ENCODE results near the gene HOXA6. TPM values are rescaled to one million over a fixed set of nuclear protein-coding genes. Genes with fewer than 3 reads are reported as not detected.

Gene HOXA6
- total RNA-seq, 1 experiment from 2014 or later = 12.7 TPM

DNA sequence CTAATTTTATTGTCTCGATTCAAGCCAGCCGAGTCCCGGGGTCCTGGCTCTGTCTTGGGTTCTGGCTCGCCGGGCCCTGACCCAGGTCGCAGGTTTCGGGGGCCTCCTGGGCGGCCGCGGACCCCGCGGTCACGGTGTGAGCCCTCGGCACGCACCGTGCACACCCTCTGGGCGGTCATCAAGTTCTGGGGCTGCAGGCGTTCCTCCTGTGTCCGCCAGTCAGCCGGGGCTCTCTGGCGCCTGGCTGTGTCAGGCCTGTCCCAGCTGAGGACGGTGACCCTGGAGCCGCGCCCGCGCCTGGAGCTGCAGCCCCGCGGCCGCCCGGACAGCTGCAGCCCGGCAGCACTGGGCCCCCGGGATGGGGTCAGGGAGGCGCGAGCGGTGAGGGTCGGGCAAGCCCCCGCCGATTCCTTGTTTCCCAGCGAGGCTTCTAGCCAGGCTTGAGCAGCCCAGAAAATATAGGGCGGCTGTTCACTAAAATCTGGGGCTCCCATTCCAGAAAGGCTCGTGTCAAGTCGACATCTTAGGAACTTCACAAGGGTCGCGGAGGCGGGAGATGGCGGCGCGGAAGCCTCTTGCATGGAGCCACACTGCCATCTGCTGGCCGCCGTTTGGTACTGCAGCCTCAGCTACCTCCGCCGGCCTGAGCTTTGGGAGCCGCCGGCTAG is 13.1 kb upstream of the HOXA6 start:
- Histone ChIP-seq H3K4me3 (replicated peaks in 1 of 2; ENCODE audit: low read depth in 1 of 2, low read length in 2 of 2) (peak overlapping the region; percentile 49 to 77), H3K4me1 (ENCODE audit: control insufficient read depth in 1 of 2, insufficient read depth in 2 of 2, low read length in 2 of 2) (peaks cover 14 to 53% of the 10 kb centered on the region in 2 experiments), H3K27ac (ENCODE audit: low read depth, low read length) (peak overlapping the region; percentile 91), H3K36me3 (ENCODE audit: control insufficient read depth in 1 of 2, insufficient read depth in 2 of 2, low read length in 2 of 2) (peaks cover 0 to 4% of the 10 kb centered on the region in 2 experiments; a peak in 1 of 4 replicates), H3K9ac (ENCODE audit: low read length) (peak overlapping the region; percentile 89), H3K27me3 (ENCODE audit: insufficient read depth, low read length) (no peaks in the 10 kb centered on the region), H3K4me2 (ENCODE audit: low read length) (peak overlapping the region; percentile 97), H3K79me2 (ENCODE audit: insufficient read depth, low read length) (peaks cover 47% of the 10 kb centered on the region), H3K9me2 (ENCODE audit: insufficient read depth) (no peaks in the 10 kb centered on the region), H3K9me3 (ENCODE audit: control insufficient read depth in 1 of 2, insufficient read depth in 1 of 2, low read depth in 1 of 2, low read length in 2 of 2) (no peaks in the 10 kb centered on the region), H2AFZ (ENCODE audit: low read depth, low read length, poor library complexity, severe bottlenecking) (peak overlapping the region; percentile 39), H4K20me1 (ENCODE audit: insufficient read depth) (no peaks in the 10 kb centered on the region)
- DNase-seq (ENCODE audit: low read depth, low spot score) (no peak), ATAC-seq (peak; percentile 41)
- RAD21 ChIA-PET (ENCODE audit: low non-redundant PET in 1 of 2, low total read pairs in 2 of 2, uncharacterized antibody in 2 of 2, unreplicated experiment in 2 of 2) = interaction anchor here (0.6 to 2.1 kb wide), 11 partner anchors 9 to 791 kb away, joined by 3 to 12 read pairs (median 4); partner anchors contain the start of gene HOXA6 (in 1 of the 2)
- CTCF ChIA-PET = interaction anchor here (0.6 to 3.4 kb wide), 25 partner anchors 8 to 1300 kb away, joined by 3 to 62 read pairs (median 4); partner anchors contain the start of gene HOXA3
- POLR2A ChIA-PET = interaction anchor here (0.7 to 1.4 kb wide), 4 partner anchors 479 to 995 kb away, joined by 3 to 5 read pairs (median 4); no protein-coding TSS in a partner anchor
- TF ChIP-seq ELF1 (IDR thresholded peaks at IDR 0.05; ENCODE audit: borderline replicate concordance, low read depth) = no peak
- TF ChIP-seq SP1 (IDR thresholded peaks at IDR 0.05; ENCODE audit: low read depth) = no peak
- TF ChIP-seq, protein P1, sequence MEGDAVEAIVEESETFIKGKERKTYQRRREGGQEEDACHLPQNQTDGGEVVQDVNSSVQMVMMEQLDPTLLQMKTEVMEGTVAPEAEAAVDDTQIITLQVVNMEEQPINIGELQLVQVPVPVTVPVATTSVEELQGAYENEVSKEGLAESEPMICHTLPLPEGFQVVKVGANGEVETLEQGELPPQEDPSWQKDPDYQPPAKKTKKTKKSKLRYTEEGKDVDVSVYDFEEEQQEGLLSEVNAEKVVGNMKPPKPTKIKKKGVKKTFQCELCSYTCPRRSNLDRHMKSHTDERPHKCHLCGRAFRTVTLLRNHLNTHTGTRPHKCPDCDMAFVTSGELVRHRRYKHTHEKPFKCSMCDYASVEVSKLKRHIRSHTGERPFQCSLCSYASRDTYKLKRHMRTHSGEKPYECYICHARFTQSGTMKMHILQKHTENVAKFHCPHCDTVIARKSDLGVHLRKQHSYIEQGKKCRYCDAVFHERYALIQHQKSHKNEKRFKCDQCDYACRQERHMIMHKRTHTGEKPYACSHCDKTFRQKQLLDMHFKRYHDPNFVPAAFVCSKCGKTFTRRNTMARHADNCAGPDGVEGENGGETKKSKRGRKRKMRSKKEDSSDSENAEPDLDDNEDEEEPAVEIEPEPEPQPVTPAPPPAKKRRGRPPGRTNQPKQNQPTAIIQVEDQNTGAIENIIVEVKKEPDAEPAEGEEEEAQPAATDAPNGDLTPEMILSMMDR (IDR thresholded peaks at IDR 0.05 in 2 of 3, conservative IDR thresholded peaks at IDR 0.05 in 1 of 3; ENCODE audit: borderline replicate concordance in 1 of 3, insufficient read depth in 1 of 3, low read depth in 2 of 3, low read length in 2 of 3) = peak in 2 of 3 experiments; percentile 89 to 95; a peak in 4 of 6 replicates
- no peak for TF ChIP-seq EGR1 (IDR thresholded peaks at IDR 0.05; ENCODE audit: low read depth)
- no peak for TF ChIP-seq EZH2phosphoT487 (IDR thresholded peaks at IDR 0.05; ENCODE audit: borderline replicate concordance)
- TF ChIP-seq, protein P2, sequence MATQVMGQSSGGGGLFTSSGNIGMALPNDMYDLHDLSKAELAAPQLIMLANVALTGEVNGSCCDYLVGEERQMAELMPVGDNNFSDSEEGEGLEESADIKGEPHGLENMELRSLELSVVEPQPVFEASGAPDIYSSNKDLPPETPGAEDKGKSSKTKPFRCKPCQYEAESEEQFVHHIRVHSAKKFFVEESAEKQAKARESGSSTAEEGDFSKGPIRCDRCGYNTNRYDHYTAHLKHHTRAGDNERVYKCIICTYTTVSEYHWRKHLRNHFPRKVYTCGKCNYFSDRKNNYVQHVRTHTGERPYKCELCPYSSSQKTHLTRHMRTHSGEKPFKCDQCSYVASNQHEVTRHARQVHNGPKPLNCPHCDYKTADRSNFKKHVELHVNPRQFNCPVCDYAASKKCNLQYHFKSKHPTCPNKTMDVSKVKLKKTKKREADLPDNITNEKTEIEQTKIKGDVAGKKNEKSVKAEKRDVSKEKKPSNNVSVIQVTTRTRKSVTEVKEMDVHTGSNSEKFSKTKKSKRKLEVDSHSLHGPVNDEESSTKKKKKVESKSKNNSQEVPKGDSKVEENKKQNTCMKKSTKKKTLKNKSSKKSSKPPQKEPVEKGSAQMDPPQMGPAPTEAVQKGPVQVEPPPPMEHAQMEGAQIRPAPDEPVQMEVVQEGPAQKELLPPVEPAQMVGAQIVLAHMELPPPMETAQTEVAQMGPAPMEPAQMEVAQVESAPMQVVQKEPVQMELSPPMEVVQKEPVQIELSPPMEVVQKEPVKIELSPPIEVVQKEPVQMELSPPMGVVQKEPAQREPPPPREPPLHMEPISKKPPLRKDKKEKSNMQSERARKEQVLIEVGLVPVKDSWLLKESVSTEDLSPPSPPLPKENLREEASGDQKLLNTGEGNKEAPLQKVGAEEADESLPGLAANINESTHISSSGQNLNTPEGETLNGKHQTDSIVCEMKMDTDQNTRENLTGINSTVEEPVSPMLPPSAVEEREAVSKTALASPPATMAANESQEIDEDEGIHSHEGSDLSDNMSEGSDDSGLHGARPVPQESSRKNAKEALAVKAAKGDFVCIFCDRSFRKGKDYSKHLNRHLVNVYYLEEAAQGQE (IDR thresholded peaks at IDR 0.05; ENCODE audit: low read depth) = no peak
- TF ChIP-seq, protein P3, sequence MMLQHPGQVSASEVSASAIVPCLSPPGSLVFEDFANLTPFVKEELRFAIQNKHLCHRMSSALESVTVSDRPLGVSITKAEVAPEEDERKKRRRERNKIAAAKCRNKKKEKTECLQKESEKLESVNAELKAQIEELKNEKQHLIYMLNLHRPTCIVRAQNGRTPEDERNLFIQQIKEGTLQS (IDR thresholded peaks at IDR 0.05) = no peak
- no peak for TF ChIP-seq RAD21 (IDR thresholded peaks at IDR 0.05; ENCODE audit: low read depth)
- peak; percentile 45; the same call in 1 of the 2 replicates for TF ChIP-seq ZFX (IDR thresholded peaks at IDR 0.05)
- TF ChIP-seq ZNF274 (IDR thresholded peaks at IDR 0.05; ENCODE audit: low read depth, low read length) = no peak
- peak; percentile 39; the same call in 1 of the 2 replicates for TF ChIP-seq POLR2AphosphoS5 (IDR thresholded peaks at IDR 0.05; ENCODE audit: low read depth, low read length)
- no peak for TF ChIP-seq SRF (IDR thresholded peaks at IDR 0.05; ENCODE audit: low read depth)
- TF ChIP-seq POLR2A (IDR thresholded peaks at IDR 0.05; ENCODE audit: borderline replicate concordance, extremely low read depth, insufficient read depth, insufficient read length) = no peak
- peak; percentile 96 for TF ChIP-seq YY1 (IDR thresholded peaks at IDR 0.05; ENCODE audit: extremely low read depth, insufficient replicate concordance, low read depth, low read length)
- no peak for TF ChIP-seq JUND (IDR thresholded peaks at IDR 0.05)
- TF ChIP-seq EZH2 (IDR thresholded peaks at IDR 0.05) = no peak
- TF ChIP-seq TCF7L2 (IDR thresholded peaks at IDR 0.05; ENCODE audit: borderline replicate concordance, extremely low read depth, insufficient read depth, insufficient read length) = peak; percentile 46
- no TSS peak for BruUV-seq (replicated peaks)
- intact Hi-C loops (cut with micrococcal nuclease) = loop anchor here (1.0 to 10.0 kb wide), 9 partner anchors 474 to 1593 kb away; partner anchors contain the start of genes CBX3 and HNRNPA2B1

Data from HCT116 (cell line).